GM12892 (cell line): ENCODE data around the gene GBA3.

Experiments
- POLR2A ChIP-seq: IDR thresholded peaks from 2 replicates; pipeline ENCODE4 v1.6.1; 2011; ENCODE audit warnings: low read depth, low read length, control low read depth
- POLR2AphosphoS5 ChIP-seq: IDR thresholded peaks from 2 replicates; pipeline ENCODE4 v1.6.1; 2011; ENCODE audit warnings: low read depth, low read length, control low read depth

DNA sequence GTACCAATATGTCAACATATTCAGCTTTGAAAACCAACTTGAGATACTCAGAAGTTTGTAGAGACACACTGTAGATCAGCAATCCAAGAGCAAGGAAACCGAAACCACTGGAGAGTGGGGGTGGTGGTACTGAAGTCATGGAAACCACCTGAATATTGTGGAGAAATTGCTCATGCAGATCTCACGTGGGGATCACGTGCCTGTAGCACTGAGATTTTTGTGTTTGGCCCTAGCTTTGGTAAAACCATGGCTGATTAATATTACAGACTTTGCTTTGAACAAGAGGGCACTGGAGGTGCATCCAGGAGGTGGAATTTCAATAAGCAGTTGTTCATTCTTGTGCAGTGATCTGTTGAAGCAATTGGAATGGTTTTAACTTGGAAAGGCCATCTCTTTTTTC lies 47.2 kb downstream of the GBA3 start:
- TF ChIP-seq POLR2A, result no peak
- no peak for TF ChIP-seq POLR2AphosphoS5
